Fibroblast of upper back skin (primary cell): Measurements from ENCODE around the gene CHRM2.

Source experiments
- DNase-seq: peaks from one replicate; pipeline ENCODE4 v3.0.0-alpha.2; 2013

Gene CHRM2

DNA sequence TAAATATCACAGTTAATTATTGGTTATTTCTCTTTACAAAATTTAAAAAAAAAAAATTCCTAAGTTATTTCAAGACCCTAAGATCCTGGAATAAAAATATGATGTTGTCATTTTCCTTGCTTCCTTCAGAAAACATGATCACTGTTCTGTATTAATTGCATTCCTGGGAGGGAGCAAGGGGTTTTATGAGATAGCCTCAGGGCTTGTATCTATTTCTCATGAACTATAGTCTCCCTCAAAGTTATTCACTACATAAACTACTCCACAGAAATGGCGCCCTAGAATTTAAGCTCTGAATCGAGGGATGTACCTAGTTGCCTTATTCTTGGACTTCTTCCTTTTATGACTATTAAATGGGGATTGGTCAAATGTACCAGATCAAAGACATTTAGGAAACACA lies 170.3 kb downstream of the CHRM2 start:
- DNase-seq: no peak

DNA sequence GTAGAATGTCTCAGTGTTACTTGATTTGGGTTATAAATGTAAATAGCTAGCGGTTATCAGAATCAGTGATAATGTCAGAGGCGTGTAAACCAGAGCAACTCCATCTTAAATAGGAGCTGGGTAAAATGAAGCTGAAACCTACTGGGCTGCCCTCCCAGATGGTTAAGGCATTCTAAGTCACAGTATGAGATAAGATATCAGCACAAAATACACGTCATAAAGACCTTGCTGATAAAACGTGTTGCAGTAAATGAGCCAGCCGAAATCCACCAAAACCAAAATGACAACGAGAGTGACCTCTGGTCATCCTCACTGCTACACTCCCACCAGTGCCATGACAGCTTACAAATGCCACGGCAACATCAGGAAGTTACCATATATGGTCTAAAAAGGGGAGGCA lies 172.3 kb downstream of the CHRM2 start:
- no peak for DNase-seq

DNA sequence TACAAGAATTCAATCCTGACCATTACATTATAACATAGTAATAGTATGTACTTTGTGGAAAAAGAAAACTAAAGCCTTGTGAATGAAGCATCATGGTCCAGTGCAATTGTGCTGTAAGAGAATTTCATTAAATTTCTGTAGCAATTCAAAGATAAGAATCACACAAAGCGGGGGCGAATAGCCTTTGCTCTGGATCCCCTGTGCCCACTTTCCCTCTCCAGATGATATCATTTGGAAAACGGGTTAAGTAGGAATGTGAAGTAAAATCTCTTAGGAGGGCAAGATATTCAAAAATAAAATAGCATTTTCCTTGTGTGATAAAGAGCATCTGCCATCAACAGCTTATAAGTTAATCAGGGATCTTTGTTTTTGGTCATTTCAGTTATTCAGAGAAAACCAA lies 177.1 kb downstream of the CHRM2 start:
- no peak for DNase-seq

DNA sequence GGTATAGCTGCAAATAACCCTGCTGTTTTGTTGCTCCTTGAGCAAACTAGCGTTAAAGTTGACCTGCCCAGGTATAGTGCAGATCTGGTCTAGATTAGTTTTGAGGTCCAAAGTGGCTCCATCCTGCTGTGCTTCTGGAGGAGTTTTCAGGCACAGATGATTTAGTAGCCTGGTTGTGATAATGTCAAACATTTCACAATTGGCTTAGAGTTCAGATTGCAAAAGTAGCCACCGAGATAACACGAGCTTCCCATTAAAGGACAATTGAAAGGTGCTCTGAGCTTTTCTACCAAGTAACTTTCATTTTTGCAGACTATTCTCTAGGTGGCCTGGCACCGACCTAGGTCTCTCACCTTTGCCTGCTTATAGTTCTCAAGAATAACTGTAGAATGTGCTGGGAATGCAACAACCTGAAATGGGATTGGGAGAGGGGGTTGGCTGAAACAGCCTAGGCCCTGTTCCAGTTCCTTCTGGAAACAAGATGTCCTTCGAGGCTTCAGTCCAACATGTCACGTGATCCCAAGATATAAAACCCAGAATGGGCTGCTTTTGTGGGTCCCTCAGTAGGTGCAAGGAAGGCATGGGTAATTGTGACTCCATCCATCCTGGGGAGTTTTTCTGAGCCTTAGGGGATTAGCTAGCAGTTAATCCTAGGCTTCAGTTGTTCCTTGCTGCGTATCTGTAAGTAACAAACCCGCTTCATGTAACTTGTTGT lies 201.0 kb downstream of the CHRM2 start:
- DNase-seq: no peak
